T-helper 1 cell (primary cell): ENCODE data around the gene DGLUCY.
"Not testable (repeated sequence)": the region's sequence is repeated elsewhere in the genome, so short reads cannot be mapped to it uniquely, and the experiment has no call there.

Experiments
- DNase-seq, 5 donors: peaks; one replicate each; pipeline ENCODE4 v3.0.0-alpha.2; 2012 to 2020

DGLUCY gene

GRCh38 chr14:91139776-91140175, 25.9 kb downstream of the DGLUCY start:
- DNase-seq: no peak

GRCh38 chr14:91140672-91141071, 26.8 kb downstream of the DGLUCY start:
- DNase-seq: no peak

GRCh38 chr14:91142214-91142668, 28.4 kb downstream of the DGLUCY start:
- peak in 1 of 5 donors; percentile 73 for DNase-seq

- DNase-seq: no peak
These were observed 30.0 kb downstream of the DGLUCY start for GRCh38 chr14:91143862-91144261.

- DNase-seq: no peak
These were observed 30.7 kb downstream of the DGLUCY start for GRCh38 chr14:91144425-91145145.

GRCh38 chr14:91145391-91146160, 31.7 kb downstream of the DGLUCY start:
- DNase-seq: peak in 1 of 5 donors; percentile 35

GRCh38 chr14:91146661-91147060, 32.8 kb downstream of the DGLUCY start:
- no peak for DNase-seq

GRCh38 chr14:91149462-91149861, 35.6 kb downstream of the DGLUCY start:
- no peak for DNase-seq

GRCh38 chr14:91152499-91152898, 38.6 kb downstream of the DGLUCY start:
- DNase-seq: no peak

GRCh38 chr14:91153360-91153759, 39.5 kb downstream of the DGLUCY start:
- no peak for DNase-seq

GRCh38 chr14:91154851-91155625, 41.2 kb downstream of the DGLUCY start:
- no peak for DNase-seq

GRCh38 chr14:91155626-91156089, 41.8 kb downstream of the DGLUCY start:
- no peak for DNase-seq

GRCh38 chr14:91156142-91156666, 42.3 kb downstream of the DGLUCY start:
- DNase-seq: not testable (repeated sequence)

GRCh38 chr14:91156877-91157276, 43.0 kb downstream of the DGLUCY start:
- DNase-seq: not testable (repeated sequence)

GRCh38 chr14:91158091-91158790, 44.4 kb downstream of the DGLUCY start:
- DNase-seq: no peak

GRCh38 chr14:91159182-91159581, 45.3 kb downstream of the DGLUCY start:
- no peak for DNase-seq

GRCh38 chr14:91159906-91160305, 46.0 kb downstream of the DGLUCY start:
- DNase-seq: no peak

- DNase-seq: no peak
These were observed 49.4 kb downstream of the DGLUCY start for GRCh38 chr14:91163316-91163715.

GRCh38 chr14:91164676-91165075, 50.8 kb downstream of the DGLUCY start:
- no peak for DNase-seq

- no peak for DNase-seq
These were observed 53.5 kb downstream of the DGLUCY start for GRCh38 chr14:91167380-91167770.

- no peak for DNase-seq
These were observed 56.1 kb downstream of the DGLUCY start for GRCh38 chr14:91169951-91170350.

- DNase-seq: no peak
These were observed 56.7 kb downstream of the DGLUCY start for GRCh38 chr14:91170504-91171121.
